22Rv1 (cell line): ENCODE data around the gene CACNG1.

Source experiments
- ZFX ChIP-seq: fragments of 450-650 bp; IDR thresholded peaks from 2 replicates; pipeline ENCODE4 v1.6.1; 2017; ENCODE audit warnings: antibody characterized with exemption, borderline replicate concordance
- TF ChIP-seq, protein P1 (sequence below): fragments of 450-650 bp; IDR thresholded peaks from 2 replicates; pipeline ENCODE4 v1.5.1; 2017; ENCODE audit warnings: mild to moderate bottlenecking

DNA sequence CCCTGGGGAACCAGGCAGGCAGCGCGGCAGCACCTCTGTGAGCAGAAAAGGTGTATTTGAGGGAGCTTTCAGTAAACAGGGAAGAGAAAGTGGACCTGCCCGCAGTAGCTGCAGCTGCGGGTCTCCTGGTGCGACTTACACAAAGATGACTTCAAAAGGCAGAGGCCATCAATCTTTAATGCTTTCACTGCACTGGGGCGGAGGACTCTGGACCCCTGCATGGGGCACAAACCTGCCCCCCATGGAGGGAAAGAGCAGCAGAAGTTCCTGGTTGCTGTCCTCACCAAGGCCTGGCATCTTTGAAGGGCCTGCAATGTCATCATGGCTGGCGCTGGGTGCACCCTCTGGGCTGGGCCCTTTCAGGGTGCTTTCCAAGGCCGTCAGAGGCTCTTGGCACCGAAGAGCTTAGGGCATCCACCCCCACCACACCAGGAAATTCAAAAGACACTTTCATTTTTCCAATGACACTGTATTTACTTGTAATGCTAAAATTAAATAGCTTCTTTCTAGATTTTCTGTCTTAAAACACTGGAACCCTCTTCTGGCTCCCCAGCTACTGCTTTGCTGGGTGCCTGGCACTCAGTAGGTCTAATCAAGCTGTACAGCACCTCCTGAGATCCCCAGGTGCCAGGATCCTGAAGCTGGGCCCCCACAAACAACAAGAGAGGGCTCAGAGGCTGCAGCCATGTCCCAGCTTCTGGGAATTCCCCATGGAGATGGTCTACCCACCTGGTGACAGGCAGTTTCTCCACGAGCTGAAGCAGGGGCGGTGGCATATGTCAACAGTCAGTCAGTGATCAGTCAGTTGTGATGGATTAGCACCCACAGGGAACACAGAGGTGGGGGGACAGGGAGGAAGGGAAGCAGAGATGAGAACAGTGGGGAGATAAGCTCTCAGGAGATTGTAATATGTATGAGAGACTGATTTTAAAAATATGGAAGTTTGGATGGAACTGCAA lies 2.1 kb upstream of the CACNG1 start:
- TF ChIP-seq, protein P1, sequence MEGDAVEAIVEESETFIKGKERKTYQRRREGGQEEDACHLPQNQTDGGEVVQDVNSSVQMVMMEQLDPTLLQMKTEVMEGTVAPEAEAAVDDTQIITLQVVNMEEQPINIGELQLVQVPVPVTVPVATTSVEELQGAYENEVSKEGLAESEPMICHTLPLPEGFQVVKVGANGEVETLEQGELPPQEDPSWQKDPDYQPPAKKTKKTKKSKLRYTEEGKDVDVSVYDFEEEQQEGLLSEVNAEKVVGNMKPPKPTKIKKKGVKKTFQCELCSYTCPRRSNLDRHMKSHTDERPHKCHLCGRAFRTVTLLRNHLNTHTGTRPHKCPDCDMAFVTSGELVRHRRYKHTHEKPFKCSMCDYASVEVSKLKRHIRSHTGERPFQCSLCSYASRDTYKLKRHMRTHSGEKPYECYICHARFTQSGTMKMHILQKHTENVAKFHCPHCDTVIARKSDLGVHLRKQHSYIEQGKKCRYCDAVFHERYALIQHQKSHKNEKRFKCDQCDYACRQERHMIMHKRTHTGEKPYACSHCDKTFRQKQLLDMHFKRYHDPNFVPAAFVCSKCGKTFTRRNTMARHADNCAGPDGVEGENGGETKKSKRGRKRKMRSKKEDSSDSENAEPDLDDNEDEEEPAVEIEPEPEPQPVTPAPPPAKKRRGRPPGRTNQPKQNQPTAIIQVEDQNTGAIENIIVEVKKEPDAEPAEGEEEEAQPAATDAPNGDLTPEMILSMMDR, result no peak
- TF ChIP-seq ZFX, result no peak
